ENCODE results near the gene FLT4.
"Not testable (repeated sequence)": the region's sequence is repeated elsewhere in the genome, so short reads cannot be mapped to it uniquely, and the experiment has no call there.

FLT4 gene

DNA sequence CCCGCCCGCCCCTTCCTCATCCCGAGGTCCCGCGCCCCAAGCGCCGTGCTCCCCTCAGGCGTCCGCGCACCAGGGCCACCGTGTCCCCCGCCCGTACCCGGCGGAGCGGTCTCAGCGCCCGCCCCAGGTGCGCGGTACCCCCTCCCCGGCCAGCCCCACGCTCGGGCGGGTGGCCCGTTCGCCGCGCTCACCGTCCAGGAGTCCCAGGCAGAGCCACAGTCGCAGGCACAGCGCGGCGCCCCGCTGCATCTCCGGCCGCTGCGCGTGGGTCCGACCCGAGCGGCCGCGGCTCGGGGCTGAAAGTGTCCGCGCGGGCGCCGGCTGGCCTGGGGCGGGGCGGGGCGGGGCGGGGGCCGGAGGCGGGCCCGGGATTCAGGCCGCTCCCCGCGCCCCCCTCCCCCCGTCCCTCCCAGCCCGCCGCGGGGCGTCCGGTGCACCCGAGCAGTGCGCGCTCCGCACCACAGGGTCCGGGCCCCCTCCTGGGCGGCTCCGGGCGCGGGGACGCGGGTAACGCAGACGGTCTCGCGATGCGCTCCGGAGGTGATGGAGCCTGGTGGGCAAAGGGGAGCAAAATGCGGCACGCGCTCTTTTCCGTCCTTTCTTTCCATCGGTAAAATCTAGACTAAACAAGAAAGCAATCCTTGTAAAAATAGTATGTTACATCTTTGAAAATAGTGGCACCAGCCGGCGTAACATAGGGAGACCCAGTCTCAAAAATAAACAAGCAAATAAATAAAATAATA lies at the start of gene FLT4:
TSS of gene FLT4 (minus strand) at position 304 of the 743 bp plus-strand sequence. CDS start at position 249, 55 bp downstream.
- no peak for DNase-seq

DNA sequence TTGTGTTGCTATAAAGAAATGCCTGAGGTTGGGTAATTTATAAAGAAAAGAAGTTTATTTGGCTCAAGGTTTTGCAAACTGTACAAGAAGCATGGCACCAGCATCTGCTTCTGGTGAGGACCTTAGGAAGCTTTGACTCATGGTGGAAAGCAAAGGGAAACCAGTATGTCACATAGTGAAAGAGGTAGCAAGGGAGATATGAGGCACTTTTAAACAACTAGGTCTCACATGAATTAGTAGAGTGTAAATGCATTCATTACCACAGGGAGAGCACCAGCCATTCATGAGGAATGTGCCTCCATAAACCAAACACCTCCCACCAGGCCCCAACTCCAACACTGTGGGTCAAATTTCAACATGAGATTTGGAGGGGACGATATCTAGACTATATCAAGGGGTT lies 49.6 kb upstream of the FLT4 start:
- peak; percentile 9 for DNase-seq

DNA sequence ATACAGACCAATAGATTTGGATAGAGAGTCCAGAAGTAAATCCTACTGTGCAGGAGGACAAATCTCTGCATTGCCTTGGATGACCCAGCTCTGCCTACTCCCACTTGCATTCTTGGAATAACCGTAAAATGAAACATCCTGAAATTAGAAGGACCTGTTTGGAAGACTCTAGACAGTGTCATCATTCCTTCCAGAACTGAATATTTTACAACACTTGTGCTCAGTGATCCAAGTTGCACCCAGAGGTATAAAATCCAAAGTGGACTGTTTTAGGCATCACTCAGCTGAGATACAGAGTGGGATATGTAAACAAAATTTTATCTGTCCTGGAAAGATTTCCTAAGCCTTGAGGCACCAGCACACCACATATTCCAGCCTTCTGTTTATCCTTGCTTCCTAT lies 46.7 kb upstream of the FLT4 start:
- DNase-seq = no peak

DNA sequence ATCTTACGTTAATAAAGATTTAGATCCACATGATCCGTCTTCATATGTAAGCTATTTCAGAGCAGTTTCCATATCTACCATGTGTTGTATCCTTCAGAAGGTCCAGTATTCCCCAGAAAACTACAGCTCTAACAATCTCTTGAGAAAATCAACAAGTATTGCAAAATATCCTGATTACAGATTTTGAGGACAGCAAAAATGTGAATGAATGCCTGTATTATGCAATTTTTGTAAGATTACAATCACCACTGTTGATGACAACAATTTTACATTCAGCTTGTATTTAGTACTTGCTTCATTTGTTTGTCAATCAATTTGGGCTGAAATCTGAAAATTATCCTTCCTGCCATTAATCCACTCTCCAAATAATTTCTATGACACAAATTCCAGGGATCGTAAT lies 43.0 kb upstream of the FLT4 start:
- no peak for DNase-seq

DNA sequence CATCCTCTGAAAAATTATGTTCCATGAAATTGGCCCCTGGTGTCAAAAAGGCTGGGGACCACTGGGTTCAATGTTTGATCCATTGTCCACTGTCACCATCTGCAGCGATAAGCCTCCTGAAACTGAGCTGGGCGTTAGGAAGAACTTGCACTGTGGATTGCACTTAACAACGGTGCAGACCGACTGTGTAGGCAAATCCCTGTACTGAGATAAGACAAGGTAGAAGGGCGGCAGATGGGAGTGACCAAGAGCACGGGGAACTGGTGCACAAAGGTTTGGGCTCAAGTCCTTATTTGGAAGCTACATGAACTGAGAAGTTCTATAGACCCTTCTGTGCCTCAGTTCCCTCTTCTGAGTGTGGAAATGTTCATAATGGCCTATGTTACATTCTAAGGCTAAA lies 41.6 kb upstream of the FLT4 start:
- no peak for DNase-seq

DNA sequence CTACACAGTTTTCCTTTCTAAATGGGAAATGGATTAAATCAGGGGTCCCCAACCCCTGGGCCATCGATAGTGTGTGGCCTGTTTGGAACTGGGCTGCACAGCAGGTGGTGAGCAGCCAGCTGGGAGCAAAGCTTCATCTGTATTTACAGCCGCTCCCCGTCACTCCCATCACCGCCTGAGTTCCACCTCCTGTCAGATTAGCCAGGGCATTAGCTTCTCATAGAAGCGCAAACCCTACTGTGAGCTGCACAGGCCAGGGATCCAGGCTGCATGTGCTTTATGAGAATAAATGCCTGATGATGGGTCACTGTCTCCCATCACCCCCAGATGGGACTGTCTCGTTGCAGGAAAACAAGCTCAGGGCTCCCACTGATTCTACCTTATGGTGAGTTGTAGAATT lies 41.2 kb upstream of the FLT4 start:
- DNase-seq = no peak

DNA sequence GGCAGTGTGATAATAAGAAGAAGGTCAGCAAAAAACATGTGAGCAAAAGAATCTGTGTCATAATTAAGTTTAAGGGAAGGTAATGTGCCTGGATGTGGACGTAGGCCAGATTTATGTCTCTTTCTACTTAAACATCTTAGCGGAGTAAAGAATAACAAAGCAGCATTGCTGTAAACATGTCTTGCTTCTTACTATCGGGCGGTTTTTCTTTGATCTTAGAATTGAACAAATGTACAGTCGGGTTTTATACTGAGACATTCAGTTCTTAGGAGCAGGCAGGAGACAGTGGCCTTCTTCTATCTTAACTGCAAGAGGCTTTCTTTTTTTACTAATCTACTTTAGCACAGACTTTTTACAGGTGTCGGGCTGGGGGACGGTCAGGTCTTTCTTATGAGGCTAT lies 40.4 kb upstream of the FLT4 start:
- no peak for DNase-seq

DNA sequence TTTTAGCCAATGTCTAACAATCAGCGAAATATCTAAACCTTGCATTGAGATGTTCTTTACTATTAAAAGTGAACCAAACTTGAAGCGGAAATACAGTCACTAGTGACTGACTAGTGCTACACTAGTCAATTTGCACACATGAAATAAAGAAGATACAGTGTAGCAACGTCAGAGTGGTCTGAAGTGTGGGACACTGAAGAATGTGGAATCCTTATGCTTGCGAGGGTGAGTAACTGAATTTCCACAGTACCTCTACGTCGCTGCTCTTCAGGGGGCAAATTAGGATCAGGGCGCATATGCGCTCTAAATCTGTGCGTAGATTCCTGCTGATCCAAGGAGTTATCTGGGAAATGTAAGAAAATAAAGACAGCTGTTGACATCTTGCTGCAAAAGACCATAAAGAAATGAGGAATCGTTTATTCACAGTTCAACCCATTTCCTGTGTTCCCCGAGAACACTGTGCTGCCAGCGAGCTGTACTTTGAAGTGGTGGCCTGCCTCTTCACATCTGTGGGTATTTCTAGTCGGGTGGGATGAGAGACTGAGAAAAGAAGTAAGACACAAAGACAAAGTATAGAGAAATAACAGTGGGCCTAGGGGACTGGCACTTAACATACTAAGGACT lies 39.8 kb upstream of the FLT4 start:
- DNase-seq = peak; percentile 35

DNA sequence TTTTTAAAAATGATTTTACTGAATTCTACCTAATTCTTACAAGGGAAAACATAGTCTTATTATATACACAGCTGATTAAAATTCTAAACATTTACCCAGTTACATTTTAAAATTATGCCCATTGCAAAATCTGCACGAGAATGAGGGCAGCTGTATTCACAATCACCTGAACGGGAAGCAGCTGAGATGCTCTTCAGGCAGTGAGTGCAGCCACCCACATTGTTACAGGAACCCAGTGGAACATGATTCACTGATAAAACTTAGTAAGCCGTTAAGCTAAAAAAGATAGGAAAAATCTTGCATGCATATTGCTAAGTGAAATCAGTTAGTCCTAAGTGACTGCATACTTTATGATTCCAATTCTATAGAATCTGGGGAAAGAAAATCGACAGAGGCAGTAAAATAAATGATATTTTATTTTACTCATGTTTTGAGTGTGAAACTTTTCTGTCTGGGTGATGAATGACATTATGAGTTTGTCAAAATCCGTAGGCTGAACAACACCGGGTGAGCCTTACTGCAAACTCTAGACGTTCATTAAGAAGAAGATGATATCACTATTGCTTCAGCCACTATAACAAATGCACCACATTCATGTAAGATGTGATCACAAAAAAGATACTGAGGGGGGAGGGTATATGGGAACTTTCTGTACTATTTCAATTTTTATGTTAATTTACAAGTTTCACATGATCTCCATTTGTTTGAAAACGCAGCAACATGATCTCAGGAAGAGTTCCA lies 39.1 kb upstream of the FLT4 start:
- DNase-seq = peak; percentile 12

DNA sequence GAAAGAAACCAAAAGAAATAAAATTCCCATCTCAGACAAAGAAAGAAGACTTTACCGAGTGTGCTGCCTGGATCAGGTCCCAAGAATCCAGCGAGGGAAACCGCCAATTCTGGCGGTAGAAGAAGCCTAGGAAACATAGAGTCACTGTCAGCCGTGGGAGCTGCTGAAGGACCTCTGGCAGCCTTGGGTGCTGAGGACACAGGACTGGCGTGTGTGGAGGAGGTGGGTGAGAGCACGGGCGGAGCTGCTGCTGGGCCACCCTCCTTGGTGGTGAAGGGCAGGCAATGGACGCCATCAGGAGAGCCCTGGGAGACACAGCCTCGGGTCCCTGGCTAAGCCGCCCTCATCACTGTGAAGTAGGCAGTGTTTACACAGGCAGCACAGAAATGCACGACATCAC lies 37.4 kb upstream of the FLT4 start:
- DNase-seq = not testable (repeated sequence)

DNA sequence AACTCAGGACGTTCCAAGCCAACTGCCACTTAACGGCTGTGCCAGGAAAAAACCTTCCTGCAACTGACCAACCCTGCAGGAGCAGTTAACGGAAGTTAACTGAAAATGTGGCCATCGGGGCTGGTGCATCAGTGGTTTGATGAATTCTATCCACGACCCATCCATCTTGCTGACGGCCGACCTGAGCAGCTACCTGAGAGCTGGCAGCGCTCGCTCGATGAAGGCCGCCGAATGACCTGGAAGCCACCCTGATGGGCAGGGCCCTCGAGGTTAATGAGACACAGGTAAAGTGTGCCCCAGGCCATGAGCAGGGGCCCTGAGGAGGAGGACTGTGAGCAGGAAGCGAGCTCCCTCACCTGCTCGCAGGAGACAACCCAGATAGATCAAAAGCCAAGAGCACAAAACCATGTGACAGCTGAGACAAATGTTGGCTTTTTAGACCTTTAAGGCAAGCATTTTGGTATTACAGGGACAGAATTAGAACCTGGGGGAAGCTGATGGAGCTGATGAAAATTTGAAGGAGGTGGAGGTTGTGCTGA lies 35.3 kb upstream of the FLT4 start:
- no peak for DNase-seq

DNA sequence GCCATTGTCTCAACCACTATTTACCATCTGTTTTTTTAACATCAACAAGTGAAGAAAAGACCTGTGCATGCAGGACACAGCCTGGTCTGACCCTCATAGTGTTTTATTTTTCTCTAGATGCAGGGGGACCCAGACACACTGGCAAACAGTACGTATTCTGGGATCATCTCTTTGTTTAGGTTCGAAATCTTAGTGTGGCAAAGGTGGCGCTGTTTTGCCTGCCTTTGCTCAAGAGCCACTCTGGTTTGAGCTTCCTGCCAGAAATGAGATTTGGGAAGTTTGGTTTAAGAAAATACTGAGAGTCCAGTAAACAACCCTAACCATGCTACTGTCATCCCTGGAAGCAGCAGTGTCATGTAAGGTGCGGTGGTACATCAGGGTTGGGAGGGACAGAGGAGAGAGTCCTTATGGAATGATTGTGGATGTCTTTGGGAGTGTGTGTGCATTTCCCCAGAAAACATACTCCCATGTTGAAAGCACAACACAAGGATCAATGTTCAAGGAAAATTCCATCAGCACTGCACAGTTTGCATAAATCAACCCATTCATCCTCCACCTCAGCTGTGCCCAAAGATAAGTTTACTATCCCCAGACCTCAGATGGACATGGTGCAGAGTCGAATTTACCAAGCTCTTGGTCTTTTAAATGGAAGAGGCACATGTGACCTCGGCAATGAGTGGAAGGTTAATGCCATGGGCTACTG lies 34.0 kb upstream of the FLT4 start:
- DNase-seq = no peak

DNA sequence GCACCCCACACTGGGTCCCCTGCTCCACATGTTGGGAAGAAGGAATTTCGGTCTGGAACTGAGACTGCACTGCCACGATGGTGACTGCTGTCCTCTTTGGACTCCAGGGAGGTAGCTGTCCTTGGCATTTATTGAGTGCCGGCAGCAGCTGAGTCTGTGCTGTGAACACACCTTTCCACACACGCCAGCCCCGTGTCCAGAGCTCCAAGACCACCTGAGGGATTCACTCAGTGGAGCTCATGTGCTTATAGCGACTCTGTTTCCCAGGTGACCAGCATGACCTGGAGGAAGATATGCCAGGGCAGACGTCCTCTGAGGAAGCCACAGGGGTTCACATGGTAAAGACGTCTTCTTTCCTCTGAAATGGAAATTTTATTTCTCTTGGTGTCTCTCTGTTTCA lies 33.2 kb upstream of the FLT4 start:
- DNase-seq = no peak

DNA sequence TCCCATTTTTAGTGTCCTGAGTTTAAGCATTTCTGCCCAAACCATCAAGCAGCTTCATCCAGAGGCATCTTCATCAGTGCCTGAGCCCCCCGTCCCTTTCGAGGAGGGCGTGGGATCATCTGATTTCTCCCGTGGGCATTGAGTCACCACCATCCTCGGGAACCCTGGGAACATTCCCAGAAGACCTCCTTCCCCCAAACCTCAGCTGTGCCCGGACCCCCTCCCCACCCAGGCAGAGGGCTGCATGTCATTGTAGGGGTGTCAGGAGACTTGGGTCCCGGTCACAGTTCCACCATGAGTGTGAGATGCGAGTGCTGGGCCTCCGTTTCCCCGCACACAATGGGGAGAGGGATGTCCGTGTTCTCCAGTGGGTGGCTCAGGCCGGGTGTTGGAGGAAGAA lies 32.6 kb upstream of the FLT4 start:
- not testable (repeated sequence) for DNase-seq

DNA sequence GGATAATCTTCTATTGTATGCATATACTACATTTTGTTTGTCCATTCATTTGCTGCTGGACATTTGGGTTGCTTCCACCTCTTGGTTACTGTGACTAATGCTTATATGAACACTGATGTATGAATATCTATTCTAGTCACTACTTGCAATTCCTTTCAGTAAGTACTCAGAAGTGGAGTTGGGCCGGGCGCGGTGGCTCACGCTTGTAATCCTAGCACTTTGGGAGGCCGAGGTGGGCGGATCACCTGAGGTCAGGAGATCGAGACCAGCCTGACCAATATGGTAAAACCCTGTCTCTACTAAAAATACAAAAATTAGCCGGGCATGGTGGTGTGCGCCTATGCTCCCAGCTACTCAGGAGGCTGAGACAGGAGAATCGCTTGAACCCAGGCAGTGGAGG lies 28.9 kb upstream of the FLT4 start:
- DNase-seq = not testable (repeated sequence)

DNA sequence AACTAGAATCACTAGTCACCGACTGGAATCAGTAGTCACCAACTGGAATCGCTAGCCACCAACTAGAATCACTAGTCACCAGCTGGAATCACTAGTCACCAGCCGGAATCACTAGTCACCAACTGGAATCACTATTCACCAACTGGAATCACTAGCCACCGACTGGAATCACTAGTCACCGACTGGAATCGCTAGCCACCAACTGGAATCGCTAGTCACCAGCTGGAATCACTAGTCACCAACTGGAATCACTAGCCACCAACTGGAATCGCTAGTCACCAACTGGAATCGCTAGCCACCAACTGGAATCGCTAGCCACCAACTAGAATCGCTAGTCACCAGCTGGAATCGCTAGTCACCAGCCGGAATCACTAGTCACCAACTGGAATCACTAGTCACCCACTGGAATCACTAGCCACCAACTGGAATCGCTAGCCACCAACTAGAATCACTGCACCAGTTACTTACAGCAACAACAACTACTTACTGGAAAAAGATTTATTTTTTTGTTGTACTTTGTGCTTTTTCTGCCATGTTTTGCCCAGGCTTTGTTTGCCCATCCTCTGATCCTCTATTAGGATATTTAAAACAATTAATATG lies 25.7 kb upstream of the FLT4 start:
- no peak for DNase-seq

DNA sequence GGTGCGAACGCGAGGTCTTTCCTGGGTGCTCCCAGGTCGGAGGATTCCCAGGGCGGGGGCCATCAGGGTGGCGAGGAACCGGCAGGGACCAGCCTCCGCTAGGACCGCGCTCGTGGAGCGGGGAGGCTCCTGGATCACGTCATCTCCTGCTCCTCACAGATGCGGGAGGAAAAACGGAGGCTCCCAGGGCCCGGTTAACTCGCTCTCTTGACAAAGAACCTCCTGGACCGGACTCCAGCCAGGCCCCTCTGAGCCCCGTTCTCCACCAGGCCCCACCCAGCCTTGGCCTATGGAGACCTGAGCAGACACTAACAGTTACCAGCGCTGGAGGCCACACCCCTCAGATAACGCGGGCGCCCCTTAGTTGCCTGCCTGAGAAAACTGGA lies 24.7 kb upstream of the FLT4 start:
- not testable (repeated sequence) for DNase-seq

DNA sequence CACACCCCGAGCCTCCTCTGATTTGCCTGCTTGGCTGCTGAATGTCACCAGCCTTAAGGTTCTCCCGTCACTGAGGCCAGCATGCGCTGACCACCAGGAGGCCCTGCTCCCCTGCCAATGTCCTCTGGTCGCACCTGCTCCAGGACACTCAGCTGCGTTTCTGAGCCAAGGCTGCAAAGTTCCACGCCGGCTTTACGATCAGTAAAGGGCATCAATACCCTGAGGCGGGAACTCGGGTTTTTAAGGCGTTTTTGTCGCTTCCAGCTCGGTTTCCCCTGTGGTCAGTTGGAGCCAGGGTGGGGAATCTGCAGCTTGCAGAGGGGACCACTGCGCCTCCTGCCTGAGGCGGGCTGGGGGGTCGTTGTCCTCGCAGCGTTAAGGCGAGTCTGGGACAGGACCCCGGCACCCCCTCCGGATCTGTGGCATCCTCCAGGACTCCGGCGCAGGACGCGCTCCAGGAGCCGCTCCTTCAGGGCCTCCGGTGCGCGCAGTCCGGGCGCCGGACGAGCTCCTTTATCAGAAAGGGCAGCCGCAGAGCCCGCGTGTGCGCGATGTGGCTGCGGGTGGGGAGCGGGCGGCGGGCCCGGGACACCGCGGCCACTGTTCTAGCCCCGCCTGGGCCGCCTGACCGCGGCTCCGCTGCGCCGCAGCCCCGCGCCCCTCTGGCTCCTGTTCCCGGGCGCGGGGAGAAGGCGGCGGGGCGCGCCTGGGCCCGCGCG lies 24.1 kb upstream of the FLT4 start:
- DNase-seq = no peak

DNA sequence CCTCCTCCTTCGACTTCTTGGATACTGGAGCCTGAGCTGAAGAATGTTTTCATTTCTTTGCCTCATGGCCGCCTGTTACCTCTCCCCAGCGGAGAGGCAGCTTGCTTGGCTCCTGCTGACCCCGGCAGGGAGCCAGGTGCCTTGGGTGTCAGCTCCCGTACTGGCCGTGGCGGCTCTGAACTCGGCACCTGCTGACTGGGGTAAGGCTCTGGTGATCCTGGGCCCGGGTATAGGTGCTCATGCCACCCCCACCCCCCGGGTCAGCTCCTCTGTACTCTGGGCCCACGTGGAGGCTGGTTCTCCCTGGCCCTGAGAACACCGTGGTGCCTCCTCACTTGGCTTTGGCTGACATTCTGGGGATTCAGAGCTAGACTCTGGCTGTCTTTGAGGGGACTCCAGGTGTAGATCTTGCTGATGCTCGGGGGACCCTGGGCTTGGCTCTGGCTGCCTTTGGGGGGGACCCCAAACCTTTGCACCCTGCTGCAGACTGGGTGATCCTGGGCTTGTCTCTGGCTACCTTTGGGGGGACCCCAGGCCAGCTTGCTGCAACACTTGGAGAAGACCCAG lies 22.6 kb upstream of the FLT4 start:
- not testable (repeated sequence) for DNase-seq

DNA sequence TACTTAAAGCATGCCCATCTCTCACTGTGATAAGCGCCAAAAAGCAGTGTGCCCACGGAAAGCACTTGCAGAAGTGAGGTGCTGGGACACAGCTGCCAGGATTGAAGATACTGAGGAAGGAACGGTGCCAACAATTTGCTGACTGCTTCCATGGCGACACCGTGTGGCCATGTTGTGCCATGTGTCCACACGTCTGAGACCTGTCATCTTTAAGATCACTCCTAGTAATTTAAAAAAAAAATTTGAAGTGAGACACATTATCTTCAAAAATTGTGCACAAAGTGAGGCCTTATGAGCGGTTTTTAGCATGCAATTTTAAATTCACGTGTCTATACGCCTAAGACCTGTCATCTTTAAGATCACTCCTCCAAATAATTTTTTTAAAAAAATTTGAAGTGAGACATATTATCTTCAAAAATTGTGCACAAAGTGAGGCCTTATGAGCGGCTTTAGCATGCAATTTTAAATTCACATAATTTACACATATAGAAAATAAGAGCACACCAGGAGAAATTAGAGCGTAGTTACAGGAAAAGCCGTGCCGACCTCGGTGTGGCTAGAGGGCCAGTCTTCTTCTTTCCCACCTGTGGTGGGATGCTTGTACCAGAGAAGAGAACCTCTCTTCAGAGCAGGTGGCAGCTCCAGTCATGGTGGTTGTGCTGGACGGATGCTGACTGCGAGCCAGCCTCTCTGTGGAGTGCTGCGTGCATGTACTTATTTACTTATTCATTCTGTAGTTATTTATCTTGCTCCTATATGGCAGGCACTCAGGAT lies 21.4 kb upstream of the FLT4 start:
- peak; percentile 57 for DNase-seq

DNA sequence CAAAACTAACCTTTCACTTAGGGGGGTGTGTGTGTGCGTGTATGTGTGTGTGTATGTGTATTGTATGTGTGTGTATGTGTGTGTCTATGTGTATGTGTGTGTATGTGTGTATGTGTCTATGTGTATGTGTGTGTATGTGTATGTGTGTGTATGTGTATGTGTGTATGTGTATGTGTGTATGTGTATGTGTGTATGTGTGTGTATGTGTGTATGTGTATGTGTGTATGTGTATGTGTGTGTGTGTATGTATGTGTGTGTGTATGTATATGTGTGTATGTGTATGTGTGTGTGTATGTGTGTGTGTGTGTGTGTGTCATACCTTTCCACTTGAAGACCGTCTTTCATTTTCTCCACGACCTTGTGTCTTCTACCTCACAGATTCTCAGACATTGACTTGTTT lies 20.8 kb upstream of the FLT4 start:
- DNase-seq = no peak
